Left ventricle myocardium superior (tissue), 1 donor: ENCODE data around the gene CA10. TPM values are rescaled to one million over a fixed set of nuclear protein-coding genes. Genes with fewer than 3 reads are reported as not detected.

Experiments used
- ATAC-seq: fragments of 200-7000 bp; cut with Tn5 transposase; one replicate; pipeline ENCODE4 v1.9.1; 2020; ENCODE audit warnings: mild to moderate bottlenecking, moderate library complexity
- DNase-seq: peaks from one replicate; pipeline ENCODE4 v3.0.0-alpha.2; 2020
- intact Hi-C: fragments of 100-400 bp; cut with micrococcal nuclease; formaldehyde crosslinking; loops from one replicate; pipeline ENCODE4 v1.11.0; 2022
- total RNA-seq: library from RNA; stranded (reverse); fragmentation: NEBNext Ultra II Directional; extraction: Animal tissue kit (Norgen Biotek cat#: 25700); gene quantifications from one replicate; pipeline ENCODE4 v1.2.1, GENCODE V29; 2021
- donor health status: DM: no; HTN: yes; CAD: no; lungs with severe emphysema.

The CA10 gene
- total RNA-seq, 1 donor from 2014 or later = not detected

- ATAC-seq = no peak
- intact Hi-C loops = no loop called here
- DNase-seq = no peak
These were observed 248.5 kb downstream of the CA10 start for GRCh38 chr17:51909971-51910370.

- intact Hi-C loops = no loop called here
- ATAC-seq = no peak
- DNase-seq = no peak
These were observed 249.5 kb downstream of the CA10 start for GRCh38 chr17:51908841-51909537.

GRCh38 chr17:51907041-51907440, 251.5 kb downstream of the CA10 start:
- DNase-seq (no peak), ATAC-seq (no peak)
- intact Hi-C loops = no loop called here

GRCh38 chr17:51904379-51904778, 254.1 kb downstream of the CA10 start:
- DNase-seq (no peak), ATAC-seq (no peak)
- intact Hi-C loops = no loop called here

- DNase-seq (no peak), ATAC-seq (no peak)
- intact Hi-C loops = no loop called here
These were observed 257.3 kb downstream of the CA10 start for GRCh38 chr17:51901242-51901641.

- ATAC-seq (no peak), DNase-seq (no peak)
- intact Hi-C loops = no loop called here
These were observed 266.6 kb downstream of the CA10 start for GRCh38 chr17:51891936-51892335.

GRCh38 chr17:51890710-51891109, 267.8 kb downstream of the CA10 start:
- intact Hi-C loops = no loop called here
- ATAC-seq (no peak), DNase-seq (no peak)

- intact Hi-C loops = no loop called here
- ATAC-seq (no peak), DNase-seq (no peak)
These were observed 269.7 kb downstream of the CA10 start for GRCh38 chr17:51888816-51889215.

- no peak for DNase-seq
- intact Hi-C loops = no loop called here
These were observed 281.5 kb downstream of the CA10 start for GRCh38 chr17:51876986-51877385.

GRCh38 chr17:51873302-51873701, 285.2 kb downstream of the CA10 start:
- ATAC-seq = no peak
- intact Hi-C loops = no loop called here
- DNase-seq = no peak

More at GRCh38 chr17:51876986-51877385, 281.5 kb downstream of the CA10 start:
- no peak for ATAC-seq

- ATAC-seq (no peak), DNase-seq (no peak)
- intact Hi-C loops = no loop called here
These were observed 289.1 kb downstream of the CA10 start for GRCh38 chr17:51869387-51869786.

GRCh38 chr17:51860954-51861561, 297.5 kb downstream of the CA10 start:
- intact Hi-C loops = no loop called here
- DNase-seq = no peak
- ATAC-seq = no peak

- no peak for DNase-seq
- intact Hi-C loops = no loop called here
- ATAC-seq = no peak
These were observed 301.4 kb downstream of the CA10 start for GRCh38 chr17:51857052-51857597.

- DNase-seq = no peak
These were observed 302.7 kb downstream of the CA10 start for GRCh38 chr17:51855806-51856205.

GRCh38 chr17:51853857-51854256, 304.7 kb downstream of the CA10 start:
- no peak for DNase-seq
- no peak for ATAC-seq
- intact Hi-C loops = no loop called here

More at GRCh38 chr17:51855806-51856205, 302.7 kb downstream of the CA10 start:
- intact Hi-C loops = no loop called here
- no peak for ATAC-seq

GRCh38 chr17:51852603-51853002, 305.9 kb downstream of the CA10 start:
- ATAC-seq (no peak), DNase-seq (no peak)
- intact Hi-C loops = no loop called here

- intact Hi-C loops = no loop called here
- DNase-seq (no peak), ATAC-seq (no peak)
These were observed 308.3 kb downstream of the CA10 start for GRCh38 chr17:51850201-51850600.

GRCh38 chr17:51848451-51848850, 310.1 kb downstream of the CA10 start:
- DNase-seq (no peak), ATAC-seq (no peak)
- intact Hi-C loops = no loop called here

- ATAC-seq (no peak), DNase-seq (no peak)
- intact Hi-C loops = no loop called here
These were observed 311.9 kb downstream of the CA10 start for GRCh38 chr17:51846566-51846965.

- no peak for ATAC-seq
- intact Hi-C loops = no loop called here
- no peak for DNase-seq
These were observed 312.7 kb downstream of the CA10 start for GRCh38 chr17:51845776-51846175.

- DNase-seq (no peak), ATAC-seq (no peak)
- intact Hi-C loops = no loop called here
These were observed 315.8 kb downstream of the CA10 start for GRCh38 chr17:51842763-51843162.
